HCT116 (cell line): Measurements from ENCODE around the gene CERS6. TPM values are rescaled to one million over a fixed set of nuclear protein-coding genes. Genes with fewer than 3 reads are reported as not detected.

Source experiments
- ATAC-seq: fragments of 200-7000 bp; cut with Tn5 transposase; 2 replicates; pipeline ENCODE4 v1.9.1; 2020; ENCODE audit warnings: mild to moderate bottlenecking, moderate library complexity
- BruUV-seq: library from RNA; stranded (reverse); fragments of 400-500 nt; replicated peaks from 2 replicates; lab custom pipeline; 2021; lab: Mats Ljungman, UMichigan
- CTCF ChIA-PET: fragments of 300-600 bp; sonication (Branson Sonifier 250); formaldehyde crosslinking; loops from one replicate; lab custom pipeline; 2021; ENCODE audit warnings: antibody characterized with exemption; lab: Charles Lee
- POLR2A ChIA-PET: fragments of 300-600, 350-600 bp; sonication (Branson Sonifier 250); formaldehyde crosslinking; loops from one replicate; lab custom pipeline; 2021; ENCODE audit warnings: antibody characterized with exemption; lab: Charles Lee
- RAD21 ChIA-PET, 2 experiments: fragments of 300-600 bp; sonication (Branson Sonifier 250); formaldehyde crosslinking; loops; one replicate each; lab custom pipeline; 2023; ENCODE audit warnings: low total read pairs in 2 of 2; ENCODE audit not compliant: uncharacterized antibody in 2 of 2, unreplicated experiment in 2 of 2, low non-redundant PET in 1 of 2; lab: Charles Lee
- DNase-seq: peaks from one replicate; pipeline ENCODE4 v3.0.0-alpha.2; 2010; ENCODE audit warnings: low read depth, low spot score
- H2AFZ ChIP-seq: fragments of 200-600 bp; shearing (Covaris generic), sonication (generic); 2 replicates; pipeline ENCODE4 v1.6.1; 2017; ENCODE audit warnings: low read depth, mixed run types, mixed read lengths, antibody characterized with exemption, low read length; ENCODE audit not compliant: poor library complexity, severe bottlenecking
- H3K27ac ChIP-seq: 2 replicates; pipeline ENCODE4 v1.5.1; 2012; ENCODE audit warnings: low read depth, low read length
- H3K27me3 ChIP-seq: fragments of 200-600 bp; sonication (generic); 2 replicates; pipeline ENCODE4 v1.6.1; 2016; ENCODE audit warnings: mixed run types, low read length, mixed read lengths; ENCODE audit not compliant: insufficient read depth
- H3K36me3 ChIP-seq, 2 experiments: fragments of 200-500 bp in 1 of 2; fragments of 200-600 bp in 1 of 2; sonication (Bioruptor generic) in 1 of 2; sonication (generic) in 1 of 2; 2 replicates each; pipeline versions ENCODE4 v1.5.1 to v1.6.1; 2014 to 2016; ENCODE audit warnings: low read length in 2 of 2, inconsistent platforms in 1 of 2, mixed read lengths in 1 of 2, mixed run types in 1 of 2; ENCODE audit not compliant: insufficient read depth in 2 of 2, control insufficient read depth in 1 of 2
- H3K4me1 ChIP-seq, 2 experiments: fragments of 200-600 bp in 1 of 2; sonication (generic) in 1 of 2; 2 replicates each; pipeline versions ENCODE4 v1.5.1 to v1.6.1; 2012 to 2017; ENCODE audit warnings: low read length in 2 of 2, inconsistent platforms in 1 of 2, mild to moderate bottlenecking in 1 of 2, mixed read lengths in 1 of 2, mixed run types in 1 of 2, moderate library complexity in 1 of 2; ENCODE audit not compliant: insufficient read depth in 2 of 2, control insufficient read depth in 1 of 2
- H3K4me2 ChIP-seq: fragments of 200-600 bp; sonication (generic); 2 replicates; pipeline ENCODE4 v1.6.1; 2017; ENCODE audit warnings: mixed run types, low read length, mixed read lengths
- H3K4me3 ChIP-seq, 2 experiments: fragments of 200-600 bp in 1 of 2; sonication (generic) in 1 of 2; replicated peaks in 1 of 2; 2 replicates each; pipeline ENCODE4 v1.5.1; 2011 to 2016; ENCODE audit warnings: low read length in 2 of 2, control low read depth in 1 of 2, low read depth in 1 of 2, mild to moderate bottlenecking in 1 of 2, mixed read lengths in 1 of 2, mixed run types in 1 of 2
- H3K79me2 ChIP-seq: fragments of 200-600 bp; sonication (generic); 2 replicates; pipeline ENCODE4 v1.6.1; 2017; ENCODE audit warnings: mild to moderate bottlenecking, mixed run types, low read length, moderate library complexity, mixed read lengths; ENCODE audit not compliant: insufficient read depth
- H3K9ac ChIP-seq: fragments of 200-600 bp; sonication (generic); 2 replicates; pipeline ENCODE4 v1.6.1; 2016; ENCODE audit warnings: low read length, mixed read lengths
- H3K9me2 ChIP-seq: fragments of 200-600 bp; sonication (generic), shearing (Covaris generic); 2 replicates; pipeline ENCODE4 v1.6.1; 2017; ENCODE audit warnings: mixed run types, mild to moderate bottlenecking, moderate library complexity; ENCODE audit not compliant: insufficient read depth
- H3K9me3 ChIP-seq, 2 experiments: fragments of 200-500 bp in 1 of 2; fragments of 200-600 bp in 1 of 2; sonication (Bioruptor generic) in 1 of 2; sonication (generic) in 1 of 2; 2 replicates each; pipeline ENCODE4 v1.6.1; 2014 to 2017; ENCODE audit warnings: low read length in 2 of 2, mixed read lengths in 2 of 2, inconsistent platforms in 1 of 2, low read depth in 1 of 2, mild to moderate bottlenecking in 1 of 2, mixed run types in 1 of 2, moderate library complexity in 1 of 2; ENCODE audit not compliant: control insufficient read depth in 1 of 2, insufficient read depth in 1 of 2
- H4K20me1 ChIP-seq: fragments of 200-600 bp; sonication (generic), shearing (Covaris generic); 2 replicates; pipeline ENCODE4 v1.6.1; 2017; ENCODE audit warnings: mixed run types, mild to moderate bottlenecking, moderate library complexity; ENCODE audit not compliant: insufficient read depth
- CEBPB ChIP-seq: IDR thresholded peaks from 2 replicates; pipeline ENCODE4 v1.6.1; 2012; ENCODE audit warnings: low read depth
- EGR1 ChIP-seq: IDR thresholded peaks from 2 replicates; pipeline ENCODE4 v1.6.1; 2012; ENCODE audit warnings: low read depth
- ELF1 ChIP-seq: IDR thresholded peaks from 2 replicates; pipeline ENCODE4 v1.6.1; 2012; ENCODE audit warnings: low read depth, borderline replicate concordance
- EZH2phosphoT487 ChIP-seq: fragments of 200-600 bp; IDR thresholded peaks from 2 replicates; pipeline ENCODE4 v1.6.1; 2018; ENCODE audit warnings: antibody characterized with exemption, borderline replicate concordance
- FOSL1 ChIP-seq: IDR thresholded peaks from 2 replicates; pipeline ENCODE4 v1.6.1; 2012; ENCODE audit warnings: low read depth
- JUND ChIP-seq: IDR thresholded peaks from 2 replicates; pipeline ENCODE4 v1.6.1; 2012
- POLR2A ChIP-seq: IDR thresholded peaks from 2 replicates; pipeline ENCODE4 v1.7.0; 2011; ENCODE audit warnings: borderline replicate concordance; ENCODE audit not compliant: insufficient read depth, insufficient read length; ENCODE audit errors: extremely low read depth
- RAD21 ChIP-seq: IDR thresholded peaks from 2 replicates; pipeline ENCODE4 v1.6.1; 2012; ENCODE audit warnings: low read depth, mild to moderate bottlenecking
- SRF ChIP-seq: IDR thresholded peaks from 2 replicates; pipeline ENCODE4 v1.6.1; 2012; ENCODE audit warnings: low read depth
- TCF7L2 ChIP-seq: IDR thresholded peaks from 2 replicates; pipeline ENCODE4 v1.7.0; 2011; ENCODE audit warnings: borderline replicate concordance, inconsistent platforms; ENCODE audit not compliant: insufficient read depth, insufficient read length; ENCODE audit errors: extremely low read depth
- YY1 ChIP-seq: IDR thresholded peaks from 2 replicates; pipeline ENCODE4 v1.6.1; 2011; ENCODE audit warnings: low read length, low read depth, moderate library complexity, mild to moderate bottlenecking; ENCODE audit not compliant: insufficient replicate concordance; ENCODE audit errors: extremely low read depth
- ZFX ChIP-seq: fragments of 450-650 bp; IDR thresholded peaks from 2 replicates; pipeline ENCODE4 v1.6.1; 2017
- ZNF274 ChIP-seq: fragments of 200-500 bp; sonication (Bioruptor generic); IDR thresholded peaks from 2 replicates; pipeline ENCODE4 v1.6.1; 2014; ENCODE audit warnings: mild to moderate bottlenecking, low read depth, low read length, inconsistent platforms
- intact Hi-C: fragments of 100-400 bp; cut with micrococcal nuclease; formaldehyde crosslinking; loops from 2 replicates; pipeline ENCODE4 v1.10.0; 2022
- total RNA-seq: library from RNA; stranded (reverse); gene quantifications from one replicate; pipeline ENCODE4 v1.2.1, GENCODE V29; 2021; ENCODE audit not compliant: unreplicated experiment
- TF ChIP-seq, protein P1 (sequence below): IDR thresholded peaks from 2 replicates; pipeline ENCODE4 v1.6.1; 2012
- TF ChIP-seq, protein P2 (sequence below): IDR thresholded peaks from 2 replicates; pipeline ENCODE4 v1.6.1; 2012; ENCODE audit warnings: low read depth
- TF ChIP-seq, protein P3 (sequence below): IDR thresholded peaks from 2 replicates; pipeline ENCODE4 v1.6.1; 2012

Gene CERS6
- total RNA-seq, 1 experiment from 2014 or later = 37.0 TPM

DNA sequence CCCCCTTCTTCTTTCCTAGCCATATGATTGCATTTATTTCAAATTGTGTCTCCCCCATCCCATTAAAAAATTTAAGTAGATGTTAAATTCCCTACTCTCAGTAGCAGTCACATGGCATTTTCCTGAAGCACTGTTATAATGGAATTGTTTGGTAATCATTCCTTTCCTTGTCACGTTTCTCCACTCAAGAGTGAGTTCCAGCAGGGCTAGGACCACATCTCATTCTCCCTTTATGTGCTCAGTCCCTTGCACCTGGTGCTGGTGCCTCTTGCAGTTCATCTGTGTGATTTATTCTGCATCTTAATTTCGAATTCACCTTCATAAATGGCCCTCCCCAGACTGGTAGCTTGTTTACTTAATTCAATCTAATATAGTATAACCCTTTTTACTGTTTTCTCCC lies 276.0 kb downstream of the CERS6 start:
- RAD21 ChIA-PET = no interaction called here
- BruUV-seq = no TSS peak
- Histone ChIP-seq H3K9me3 (no peaks in the 10 kb centered on the region), H3K79me2 (no peaks in the 10 kb centered on the region), H3K27ac (no peak overlapping the region), H3K4me3 (no peak overlapping the region), H2AFZ (no peak overlapping the region), H3K9me2 (no peaks in the 10 kb centered on the region), H3K4me1 (no peaks in the 10 kb centered on the region; a peak in 1 of 4 replicates), H3K9ac (no peak overlapping the region), H3K4me2 (no peak overlapping the region), H3K36me3 (no peaks in the 10 kb centered on the region), H3K27me3 (no peaks in the 10 kb centered on the region), H4K20me1 (no peaks in the 10 kb centered on the region)
- no peak for DNase-seq
- CTCF ChIA-PET = no interaction called here
- no peak for ATAC-seq
- TF ChIP-seq FOSL1 = no peak
- no peak for TF ChIP-seq TCF7L2
- TF ChIP-seq POLR2A = no peak
- TF ChIP-seq JUND = no peak
- TF ChIP-seq SRF = no peak
- no peak for TF ChIP-seq RAD21
- no peak for TF ChIP-seq EZH2phosphoT487
- TF ChIP-seq ZFX = no peak
- TF ChIP-seq ZNF274 = no peak
- TF ChIP-seq YY1 = no peak
- TF ChIP-seq, protein P1, sequence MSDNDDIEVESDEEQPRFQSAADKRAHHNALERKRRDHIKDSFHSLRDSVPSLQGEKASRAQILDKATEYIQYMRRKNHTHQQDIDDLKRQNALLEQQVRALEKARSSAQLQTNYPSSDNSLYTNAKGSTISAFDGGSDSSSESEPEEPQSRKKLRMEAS = no peak
- no peak for TF ChIP-seq EGR1
- TF ChIP-seq, protein P2, sequence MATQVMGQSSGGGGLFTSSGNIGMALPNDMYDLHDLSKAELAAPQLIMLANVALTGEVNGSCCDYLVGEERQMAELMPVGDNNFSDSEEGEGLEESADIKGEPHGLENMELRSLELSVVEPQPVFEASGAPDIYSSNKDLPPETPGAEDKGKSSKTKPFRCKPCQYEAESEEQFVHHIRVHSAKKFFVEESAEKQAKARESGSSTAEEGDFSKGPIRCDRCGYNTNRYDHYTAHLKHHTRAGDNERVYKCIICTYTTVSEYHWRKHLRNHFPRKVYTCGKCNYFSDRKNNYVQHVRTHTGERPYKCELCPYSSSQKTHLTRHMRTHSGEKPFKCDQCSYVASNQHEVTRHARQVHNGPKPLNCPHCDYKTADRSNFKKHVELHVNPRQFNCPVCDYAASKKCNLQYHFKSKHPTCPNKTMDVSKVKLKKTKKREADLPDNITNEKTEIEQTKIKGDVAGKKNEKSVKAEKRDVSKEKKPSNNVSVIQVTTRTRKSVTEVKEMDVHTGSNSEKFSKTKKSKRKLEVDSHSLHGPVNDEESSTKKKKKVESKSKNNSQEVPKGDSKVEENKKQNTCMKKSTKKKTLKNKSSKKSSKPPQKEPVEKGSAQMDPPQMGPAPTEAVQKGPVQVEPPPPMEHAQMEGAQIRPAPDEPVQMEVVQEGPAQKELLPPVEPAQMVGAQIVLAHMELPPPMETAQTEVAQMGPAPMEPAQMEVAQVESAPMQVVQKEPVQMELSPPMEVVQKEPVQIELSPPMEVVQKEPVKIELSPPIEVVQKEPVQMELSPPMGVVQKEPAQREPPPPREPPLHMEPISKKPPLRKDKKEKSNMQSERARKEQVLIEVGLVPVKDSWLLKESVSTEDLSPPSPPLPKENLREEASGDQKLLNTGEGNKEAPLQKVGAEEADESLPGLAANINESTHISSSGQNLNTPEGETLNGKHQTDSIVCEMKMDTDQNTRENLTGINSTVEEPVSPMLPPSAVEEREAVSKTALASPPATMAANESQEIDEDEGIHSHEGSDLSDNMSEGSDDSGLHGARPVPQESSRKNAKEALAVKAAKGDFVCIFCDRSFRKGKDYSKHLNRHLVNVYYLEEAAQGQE = no peak
- TF ChIP-seq CEBPB = no peak
- no peak for TF ChIP-seq ELF1
- TF ChIP-seq, protein P3, sequence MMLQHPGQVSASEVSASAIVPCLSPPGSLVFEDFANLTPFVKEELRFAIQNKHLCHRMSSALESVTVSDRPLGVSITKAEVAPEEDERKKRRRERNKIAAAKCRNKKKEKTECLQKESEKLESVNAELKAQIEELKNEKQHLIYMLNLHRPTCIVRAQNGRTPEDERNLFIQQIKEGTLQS = no peak
- intact Hi-C loops = no loop called here
- POLR2A ChIA-PET = no interaction called here
